K562 (cell line): ENCODE results near the gene RASAL1. TPM values are rescaled to one million over a fixed set of nuclear protein-coding genes. Genes with fewer than 3 reads are reported as not detected.

Experiments used
- ATAC-seq: fragments of 200-7000 bp; cut with Tn5 transposase; 3 replicates; pipeline ENCODE4 v1.9.1; 2020; ENCODE audit warnings: moderate library complexity
- BruUV-seq: library from RNA; stranded (reverse); fragments of 400-500 nt; replicated peaks from 2 replicates; lab custom pipeline; 2021; lab: Mats Ljungman, UMichigan
- CTCF ChIA-PET: fragments of 300-600 bp; formaldehyde crosslinking; extraction: SDS; loops from one replicate; lab custom pipeline; 2021; ENCODE audit warnings: low intra/inter-chr PET ratio; lab: Yijun Ruan, JAX
- POLR2A ChIA-PET: fragments of 300-600, 350-650 bp; sonication (Branson Sonifier 250); formaldehyde crosslinking; extraction: SDS; loops from one replicate; lab custom pipeline; 2021; ENCODE audit warnings: antibody characterized with exemption, inconsistent platforms; lab: Yijun Ruan, JAX
- DNase-seq, 4 experiments: peaks; one replicate each; pipeline versions ENCODE4 v3.0.0 to v3.0.0-alpha.2; 2011 to 2018; ENCODE audit warnings: low spot score in 3 of 4, mixed read lengths in 3 of 4; ENCODE audit errors: extremely low read depth in 1 of 4
- FAIRE-seq: peaks from 2 replicates; lab custom pipeline; 2011; peaks lifted over from hg19 to GRCh38; lab: Jason Lieb, UNC
- H2AFZ ChIP-seq: 2 replicates; pipeline ENCODE4 v1.6.0; 2011; ENCODE audit warnings: low read depth, low read length, control low read depth, inconsistent platforms
- H3K27ac ChIP-seq: fragments of 200-600 bp; 3 replicates; pipeline ENCODE4 v1.8.0; 2011; ENCODE audit warnings: low read depth, mild to moderate bottlenecking, control low read depth, inconsistent platforms, low read length, moderate library complexity, mixed read lengths; ENCODE audit errors: extremely low read depth
- H3K27me3 ChIP-seq, 2 experiments: fragments of 300-600 bp in 1 of 2; 2 replicates in 1 of 2; 3 replicates in 1 of 2; pipeline versions ENCODE4 v1.6.0 to v1.8.0; 2011; ENCODE audit warnings: inconsistent platforms in 2 of 2, low read length in 2 of 2, mild to moderate bottlenecking in 1 of 2, mixed read lengths in 1 of 2, moderate library complexity in 1 of 2; ENCODE audit not compliant: control insufficient read depth in 2 of 2, insufficient read depth in 2 of 2
- H3K36me3 ChIP-seq: fragments of 300-600 bp; 3 replicates; pipeline ENCODE4 v1.8.0; 2011; ENCODE audit warnings: mild to moderate bottlenecking, low read length, inconsistent platforms; ENCODE audit not compliant: control insufficient read depth, insufficient read depth
- H3K4me1 ChIP-seq, 2 experiments: fragments of 200-600 bp in 1 of 2; replicated peaks in 1 of 2; 2 replicates in 1 of 2; 3 replicates in 1 of 2; pipeline versions ENCODE4 v1.5.1 to v1.8.0; 2011; ENCODE audit warnings: inconsistent platforms in 2 of 2, low read length in 2 of 2, mild to moderate bottlenecking in 1 of 2, mixed read lengths in 1 of 2, moderate library complexity in 1 of 2; ENCODE audit not compliant: control insufficient read depth in 2 of 2, insufficient read depth in 2 of 2
- H3K4me2 ChIP-seq: 2 replicates; pipeline ENCODE4 v1.6.1; 2011; ENCODE audit warnings: low read length, control low read depth, inconsistent platforms, mixed read lengths; ENCODE audit not compliant: insufficient read depth
- H3K4me3 ChIP-seq: fragments of 200-600 bp; sonication (generic), shearing (Covaris generic); 2 replicates; pipeline ENCODE4 v1.5.1; 2016; ENCODE audit warnings: control low read depth, inconsistent platforms
- H3K79me2 ChIP-seq: fragments of 200-600 bp; 3 replicates; pipeline ENCODE4 v1.8.0; 2011; ENCODE audit warnings: low read length, inconsistent platforms; ENCODE audit not compliant: control insufficient read depth, insufficient read depth
- H3K9ac ChIP-seq, 2 experiments: 2 replicates each; pipeline versions ENCODE4 v1.6.0 to v1.6.1; 2011; ENCODE audit warnings: low read depth in 2 of 2, low read length in 2 of 2, control low read depth in 1 of 2, inconsistent platforms in 1 of 2, mild to moderate bottlenecking in 1 of 2, mixed read lengths in 1 of 2; ENCODE audit not compliant: insufficient read depth in 1 of 2
- H3K9me1 ChIP-seq: one replicate; pipeline ENCODE4 v1.6.0; 2011; ENCODE audit warnings: inconsistent platforms, mild to moderate bottlenecking, low read length, moderate library complexity; ENCODE audit not compliant: control insufficient read depth, insufficient read depth
- H3K9me3 ChIP-seq: replicated peaks from 2 replicates; pipeline ENCODE4 v1.5.1; 2011; ENCODE audit warnings: low read depth, low read length, inconsistent platforms; ENCODE audit not compliant: control insufficient read depth, insufficient read depth
- H4K20me1 ChIP-seq: replicated peaks from 2 replicates; pipeline ENCODE4 v1.6.1; 2011; ENCODE audit warnings: low read length, inconsistent platforms, mixed read lengths; ENCODE audit not compliant: control insufficient read depth, insufficient read depth
- CEBPB ChIP-seq: fragments of 450-650 bp; IDR thresholded peaks from 2 replicates; pipeline ENCODE4 v1.6.1; 2016; ENCODE audit warnings: missing genetic modification characterization, missing compliant biosample characterization
- CEBPG ChIP-seq, 3 experiments: fragments of 200-800 bp in 1 of 3; sonication (Bioruptor generic) in 1 of 3; sonication (generic) in 1 of 3; formaldehyde crosslinking in 1 of 3; IDR thresholded peaks in 2 of 3; conservative IDR thresholded peaks in 1 of 3; 2 replicates each; pipeline versions ENCODE4 v1.6.1 to v1.8.0; 2016 to 2022; ENCODE audit warnings: missing compliant biosample characterization in 2 of 3, missing genetic modification characterization in 2 of 3, mild to moderate bottlenecking in 1 of 3, missing genetic modification reagents in 1 of 3
- ETV5 ChIP-seq: sonication (generic); formaldehyde crosslinking; IDR thresholded peaks from 2 replicates; pipeline ENCODE4 v1.4.0; 2020; ENCODE audit warnings: low read depth, mild to moderate bottlenecking, missing genetic modification reagents
- HEY1 ChIP-seq: fragments of 250-450 bp; sonication (Bioruptor Pico); IDR thresholded peaks from 2 replicates; pipeline ENCODE4 v1.5.0; 2020; ENCODE audit warnings: mild to moderate bottlenecking, moderate library complexity, borderline replicate concordance
- KLF1 ChIP-seq: fragments of 450-650 bp; IDR thresholded peaks from 2 replicates; pipeline ENCODE4 v1.6.1; 2016; ENCODE audit warnings: missing genetic modification characterization, missing compliant biosample characterization
- NRF1 ChIP-seq, 2 experiments: fragments of 450-650 bp; IDR thresholded peaks in 1 of 2; conservative IDR thresholded peaks in 1 of 2; 2 replicates each; pipeline ENCODE4 v1.6.1; 2014; ENCODE audit warnings: mild to moderate bottlenecking in 2 of 2
- WGBS: fragments of 100-300 bp; shearing (Covaris generic); methylation state at CpG from one replicate; pipeline ENCODE4 v1.1.6; 2016; ENCODE audit warnings: low coverage, mixed read lengths; ENCODE audit not compliant: insufficient coverage; ENCODE audit errors: missing lambda C conversion rate; 5-methylcytosine and 5-hydroxymethylcytosine counted together
- in situ Hi-C: fragments of 300-500 bp; cut with MboI; formaldehyde crosslinking; loops from 4 replicates; pipeline ENCODE4 v1.15.0; 2018; ENCODE audit warnings: inconsistent platforms, mixed read lengths
- intact Hi-C: fragments of 100-400 bp; cut with micrococcal nuclease; formaldehyde crosslinking; loops from 2 replicates; pipeline ENCODE4 v1.14.2; 2022
- polyA plus RNA-seq, 8 experiments: library from polyadenylated mRNA; depleted of rRNA in 4 of 8; stranded (reverse) in 5 of 8; unstranded in 3 of 8; fragments of >200 nt; fragmentation: Nextera tagmentation in 2 of 8; fragmentation: Illumina TruSeq in 1 of 8; extraction: Ambion mirVana in 2 of 8; extraction: Trizol in 1 of 8; gene quantifications; 2 replicates each; pipeline versions ENCODE4 v1.2.1 to v1.2.3, GENCODE V29; 2011 to 2014; ENCODE audit warnings: inconsistent platforms in 1 of 8, missing spikeins in 1 of 8
- total RNA-seq, 7 experiments: library from RNA; depleted of rRNA in 6 of 7; stranded (reverse); fragments of >200 nt in 6 of 7; fragmentation: Illumina TruSeq in 2 of 7; extraction: Trizol in 2 of 7; gene quantifications; 2 replicates each; pipeline versions ENCODE4 v1.2.1 to v1.2.3, GENCODE V29; 2011 to 2021; ENCODE audit warnings: low replicate concordance in 1 of 7
- TF ChIP-seq, protein P1 (sequence below), 2 experiments: fragments of 450-650 bp in 1 of 2; sonication (generic) in 1 of 2; formaldehyde crosslinking in 1 of 2; IDR thresholded peaks in 1 of 2; conservative IDR thresholded peaks in 1 of 2; 2 replicates each; pipeline versions ENCODE4 v1.6.1 to v1.8.1; 2016 to 2023; ENCODE audit warnings: mild to moderate bottlenecking in 2 of 2, moderate library complexity in 2 of 2, inconsistent platforms in 1 of 2, missing genetic modification reagents in 1 of 2

RASAL1 gene
- total and polyA plus RNA-seq, 9 of the 15 experiments (the other 6 are each of a cell fraction or from before 2014, with no cell fraction given), result 0.06 to 0.16 (median 0.14) TPM; not detected in 6

DNA sequence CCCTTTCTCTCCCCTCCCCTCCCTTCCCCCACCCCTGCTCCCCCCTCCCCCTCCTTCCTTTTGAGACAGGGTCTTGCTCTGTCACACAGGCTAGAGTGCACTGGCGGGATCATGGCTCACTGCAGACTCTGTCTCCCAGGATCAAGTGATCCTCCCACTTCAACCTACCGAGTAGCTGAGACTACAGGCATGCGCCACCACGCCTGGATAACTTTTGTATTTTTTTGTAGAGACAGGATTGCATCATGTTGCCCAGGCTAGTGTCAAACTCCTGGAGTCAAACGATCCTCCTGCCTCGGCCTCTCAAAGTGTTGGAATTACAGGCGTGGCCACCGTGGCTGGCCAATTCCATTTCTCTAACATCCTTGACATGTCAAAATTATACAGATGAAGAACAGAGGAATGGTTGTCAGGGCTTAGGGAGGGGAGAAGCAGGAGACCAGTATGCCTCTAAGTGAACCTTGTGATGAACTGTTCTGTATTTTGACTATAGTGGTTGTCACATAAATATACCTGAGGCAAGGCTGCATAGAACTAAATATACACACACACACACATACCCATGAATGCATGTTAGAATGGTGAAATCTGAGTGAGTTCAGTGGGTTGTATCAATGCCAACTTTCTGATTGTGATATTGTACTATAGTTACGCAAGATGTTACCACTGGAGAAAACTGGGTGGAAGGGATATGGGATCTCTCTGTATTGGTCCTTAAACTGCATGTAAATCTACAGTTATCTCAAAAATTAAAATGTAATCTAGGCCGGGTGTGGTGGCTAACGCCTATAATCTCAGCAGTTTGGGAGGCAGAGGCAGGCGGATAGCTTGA is 10.4 kb upstream of the RASAL1 start:
- POLR2A ChIA-PET, result interaction anchor here (0.7 kb wide), 1 partner anchor 21 kb away, joined by 3 read pairs; no protein-coding TSS in a partner anchor
- Histone ChIP-seq H3K27ac (no peak overlapping the region), H3K79me2 (no peaks in the 10 kb centered on the region)

More for the DNA sequence above, 10.4 kb upstream of the RASAL1 start:
- 14% methylated on average over 12 of the region's 12 CpGs for WGBS
- Histone ChIP-seq H3K9me3 (no peaks in the 10 kb centered on the region), H3K4me3 (no peak overlapping the region), H3K36me3 (no peaks in the 10 kb centered on the region), H3K9ac (no peak overlapping the region), H3K27me3 (peaks cover 10 to 14% of the 10 kb centered on the region in 2 experiments; a peak in 4 of 5 replicates), H3K4me1 (peaks cover 0 to 10% of the 10 kb centered on the region in 2 experiments; a peak in 3 of 5 replicates), H3K9me1 (peaks cover 3% of the 10 kb centered on the region), H4K20me1 (no peaks in the 10 kb centered on the region), H2AFZ (no peak overlapping the region), H3K4me2 (no peak overlapping the region)
- no peak for FAIRE-seq
- no peak; the same call in 2 of the 3 replicates for ATAC-seq
- intact Hi-C loops (no loop called here), in situ Hi-C loops (no loop called here)
- BruUV-seq, result no TSS peak
- CTCF ChIA-PET, result no interaction called here
- no peak for DNase-seq
- no peak for TF ChIP-seq KLF1 (tag)
- TF ChIP-seq CEBPG (CRISPR knock-in tag; IDR thresholded peaks at IDR 0.05), result peak; percentile 79
- TF ChIP-seq CEBPG (tag; conservative IDR thresholded peaks at IDR 0.05 in 1 of 2, IDR thresholded peaks at IDR 0.05 in 1 of 2), result peak; percentile 22 to 90; a peak in 2 of 4 replicates
- peak; percentile 42 to 50; a peak in 3 of 4 replicates for TF ChIP-seq NRF1 (conservative IDR thresholded peaks at IDR 0.05 in 1 of 2, IDR thresholded peaks at IDR 0.05 in 1 of 2)
- no peak for TF ChIP-seq ETV5 (CRISPR knock-in tag)
- TF ChIP-seq, protein P1, sequence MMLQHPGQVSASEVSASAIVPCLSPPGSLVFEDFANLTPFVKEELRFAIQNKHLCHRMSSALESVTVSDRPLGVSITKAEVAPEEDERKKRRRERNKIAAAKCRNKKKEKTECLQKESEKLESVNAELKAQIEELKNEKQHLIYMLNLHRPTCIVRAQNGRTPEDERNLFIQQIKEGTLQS (IDR thresholded peaks at IDR 0.05), result peak; percentile 77
- TF ChIP-seq, protein P1 (CRISPR knock-in tag; conservative IDR thresholded peaks at IDR 0.05), result no peak
- TF ChIP-seq HEY1 (CRISPR knock-in tag), result no peak
- peak; percentile 62 for TF ChIP-seq CEBPB (tag)
